Stimulated activated CD4-positive, alpha-beta T cell treated with anti-CD3 and anti-CD28 coated beads, Interleukin-15, amount 100 ng/mL, for 24 hours (primary cell): Measurements from ENCODE around the gene TMOD2.
A peak's percentile ranks its signal among the peaks of the same experiment; 100 is the strongest.

Experiments
- DNase-seq: peaks from one replicate; pipeline ENCODE4 v3.0.0-alpha.2; 2020

TMOD2 gene

DNA sequence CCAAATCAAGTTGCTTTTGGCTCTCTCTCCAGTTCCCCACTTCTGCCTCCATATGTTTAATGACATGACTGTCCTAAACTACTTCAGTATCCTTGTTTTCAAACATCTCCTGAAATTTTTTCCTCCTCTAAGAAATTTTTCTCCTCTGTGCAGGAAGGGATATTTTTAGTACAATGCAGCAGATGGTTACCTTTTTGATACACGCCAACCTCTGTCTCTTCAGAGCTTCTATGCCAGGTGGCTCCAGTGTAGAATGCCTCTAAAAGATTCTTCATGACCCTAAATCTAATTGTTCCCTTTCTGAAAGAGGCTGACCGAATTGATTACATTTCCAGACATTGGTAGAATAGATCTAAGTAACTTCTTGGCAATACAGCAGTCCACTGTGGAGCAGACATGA lies 111.7 kb downstream of the TMOD2 start:
- no peak for DNase-seq

DNA sequence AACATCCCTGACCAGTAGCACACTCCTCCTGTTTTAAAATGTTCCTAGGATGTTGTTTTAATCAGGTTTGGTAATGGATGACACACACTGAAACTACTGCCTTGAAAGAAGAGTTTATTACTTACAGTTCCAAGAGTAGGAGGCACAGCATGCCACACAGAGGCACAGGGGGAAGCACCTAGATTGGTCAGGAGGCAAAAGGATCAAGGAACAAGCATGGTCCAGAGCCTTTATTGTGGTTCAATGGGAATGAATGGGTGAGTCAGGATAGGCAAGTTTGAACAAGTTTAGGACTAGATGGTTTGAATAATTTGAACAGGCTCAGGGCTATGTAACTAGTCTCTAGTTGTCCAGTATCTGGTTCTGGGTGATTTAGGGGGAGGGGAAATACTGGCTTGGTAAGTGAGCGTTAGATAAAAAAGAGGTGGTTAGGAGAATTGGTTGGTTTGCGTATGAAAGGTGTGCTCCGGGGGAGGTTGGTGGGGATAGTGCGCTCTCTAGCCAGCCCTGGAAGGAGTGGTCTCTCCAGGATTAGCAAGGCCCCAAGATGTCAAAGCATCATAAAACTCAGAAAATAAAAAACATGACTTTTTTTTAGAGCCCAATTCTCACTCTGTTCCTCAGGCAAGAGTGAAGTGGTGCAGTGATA lies 113.1 kb downstream of the TMOD2 start:
- DNase-seq = peak; percentile 50

DNA sequence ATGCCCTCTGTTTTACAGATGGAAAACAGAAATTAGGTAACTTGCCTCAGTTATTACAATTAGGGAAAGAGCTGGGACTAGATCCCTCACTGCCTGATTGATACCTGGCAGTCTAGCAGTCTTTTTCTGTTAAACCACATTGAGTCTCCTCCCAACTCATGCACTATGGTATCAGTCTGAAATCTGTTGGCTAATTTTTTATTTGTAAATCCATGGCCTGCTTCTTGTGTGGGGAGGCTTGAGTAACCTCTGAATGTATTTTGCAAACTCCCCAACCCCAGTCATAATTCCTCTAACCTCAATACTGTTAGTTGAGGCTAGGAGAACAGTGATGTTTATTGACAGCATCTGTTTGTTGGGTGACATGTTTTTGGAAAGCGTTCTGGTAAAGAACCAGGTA lies 113.9 kb downstream of the TMOD2 start:
- DNase-seq = no peak
